Measurements from ENCODE around the gene PAX9. TPM values are rescaled to one million over a fixed set of nuclear protein-coding genes. Genes with fewer than 3 reads are reported as not detected.

Gene PAX9
- total RNA-seq, 2 donors from 2014 or later, result 4.9 to 11.1 TPM

- intact Hi-C loops (cut with DNase I), result no loop called here
- no peaks in the 10 kb centered on the region for H3K36me3 ChIP-seq
- H3K27ac ChIP-seq, result peak overlapping the region; percentile 47 to 53
- H3K4me1 ChIP-seq (replicated peaks), result no peaks in the 10 kb centered on the region
- H3K9me3 ChIP-seq, result no peaks in the 10 kb centered on the region
- 51% methylated on average over 35 of the region's 35 CpGs for WGBS
- TF ChIP-seq, protein P1, sequence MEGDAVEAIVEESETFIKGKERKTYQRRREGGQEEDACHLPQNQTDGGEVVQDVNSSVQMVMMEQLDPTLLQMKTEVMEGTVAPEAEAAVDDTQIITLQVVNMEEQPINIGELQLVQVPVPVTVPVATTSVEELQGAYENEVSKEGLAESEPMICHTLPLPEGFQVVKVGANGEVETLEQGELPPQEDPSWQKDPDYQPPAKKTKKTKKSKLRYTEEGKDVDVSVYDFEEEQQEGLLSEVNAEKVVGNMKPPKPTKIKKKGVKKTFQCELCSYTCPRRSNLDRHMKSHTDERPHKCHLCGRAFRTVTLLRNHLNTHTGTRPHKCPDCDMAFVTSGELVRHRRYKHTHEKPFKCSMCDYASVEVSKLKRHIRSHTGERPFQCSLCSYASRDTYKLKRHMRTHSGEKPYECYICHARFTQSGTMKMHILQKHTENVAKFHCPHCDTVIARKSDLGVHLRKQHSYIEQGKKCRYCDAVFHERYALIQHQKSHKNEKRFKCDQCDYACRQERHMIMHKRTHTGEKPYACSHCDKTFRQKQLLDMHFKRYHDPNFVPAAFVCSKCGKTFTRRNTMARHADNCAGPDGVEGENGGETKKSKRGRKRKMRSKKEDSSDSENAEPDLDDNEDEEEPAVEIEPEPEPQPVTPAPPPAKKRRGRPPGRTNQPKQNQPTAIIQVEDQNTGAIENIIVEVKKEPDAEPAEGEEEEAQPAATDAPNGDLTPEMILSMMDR (IDR thresholded peaks at IDR 0.05), result no peak
- TF ChIP-seq POLR2A (IDR thresholded peaks at IDR 0.05), result no peak
- no peak for TF ChIP-seq POLR2AphosphoS5 (IDR thresholded peaks at IDR 0.05)
- peak overlapping the region; percentile 2 to 38 for H3K4me3 ChIP-seq
- DNase-seq (ENCODE audit: low spot score), result no peak
- no peaks in the 10 kb centered on the region for H3K27me3 ChIP-seq (replicated peaks; ENCODE audit: insufficient read depth)
Observed at GRCh38 chr14:36659010-36659821, 2.4 kb upstream of the PAX9 start.

DNA sequence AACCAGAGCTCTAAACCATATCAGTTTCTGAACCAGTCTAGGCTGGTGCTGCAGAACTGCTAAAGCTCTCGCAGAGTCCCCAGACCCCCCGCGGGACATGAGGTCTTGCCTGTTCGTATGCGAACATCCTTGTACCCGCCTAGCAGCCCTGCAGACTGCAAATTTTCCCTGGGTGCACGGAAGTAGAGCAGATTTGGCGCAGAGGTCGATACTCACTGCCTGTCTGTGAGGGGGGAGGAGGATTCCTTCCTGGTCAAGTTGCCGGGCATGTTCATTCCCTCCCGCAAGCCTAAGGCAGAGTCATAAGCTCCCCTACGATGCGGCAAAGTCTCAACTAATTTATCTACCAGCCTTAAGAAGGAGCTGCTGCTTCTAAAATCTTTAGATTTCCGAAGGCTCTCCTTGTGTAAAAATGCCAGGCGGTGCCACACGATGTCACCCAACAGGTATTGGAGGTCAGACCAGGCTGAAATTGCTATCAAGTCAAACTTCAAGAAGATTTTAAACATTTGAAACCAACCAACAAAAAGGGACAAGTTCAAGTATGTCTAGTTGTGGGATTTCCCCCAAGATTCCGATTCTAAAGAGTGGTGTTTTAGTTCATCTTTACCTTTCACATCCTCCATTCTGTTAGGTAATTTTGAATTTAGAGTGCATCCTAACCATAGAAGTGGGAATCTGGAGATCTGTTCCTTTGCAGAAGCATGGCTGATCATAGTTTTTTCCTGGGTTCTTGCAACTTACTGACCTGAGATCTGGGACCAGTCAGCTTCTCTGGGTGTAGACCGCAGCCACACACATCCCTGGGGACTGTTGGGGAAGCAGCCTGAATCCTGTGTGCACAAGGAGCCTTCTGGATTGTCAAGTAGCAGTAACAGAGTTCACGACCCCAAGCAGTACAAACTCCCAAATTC lies 1.6 kb upstream of the PAX9 start:
- H3K27ac ChIP-seq, result peak overlapping the region in 1 of 2 donors; percentile 19
- TF ChIP-seq POLR2A (IDR thresholded peaks at IDR 0.05) (no peak), POLR2AphosphoS5 (IDR thresholded peaks at IDR 0.05) (no peak)
- TF ChIP-seq, protein P1 (IDR thresholded peaks at IDR 0.05), result peak in 1 of 4 experiments; percentile 8
- no peaks in the 10 kb centered on the region for H3K27me3 ChIP-seq (replicated peaks; ENCODE audit: insufficient read depth)
- DNase-seq (ENCODE audit: low spot score), result no peak
- no peak overlapping the region for H3K4me3 ChIP-seq
- H3K4me1 ChIP-seq (replicated peaks), result no peaks in the 10 kb centered on the region
- no peaks in the 10 kb centered on the region for H3K9me3 ChIP-seq
- no peaks in the 10 kb centered on the region for H3K36me3 ChIP-seq
- intact Hi-C loops (cut with DNase I), result no loop called here
- WGBS, result 36% methylated on average over 19 of the region's 19 CpGs

GRCh38 chr14:36660736-36661505 lies 739 bp upstream of the PAX9 start:
- Histone ChIP-seq H3K4me3 (peak overlapping the region in 1 of 2 donors; percentile 53), H3K9me3 (no peaks in the 10 kb centered on the region), H3K27ac (peak overlapping the region; percentile 80 to 90), H3K27me3 (replicated peaks; ENCODE audit: insufficient read depth) (no peaks in the 10 kb centered on the region), H3K4me1 (replicated peaks) (no peaks in the 10 kb centered on the region), H3K36me3 (no peaks in the 10 kb centered on the region)
- no peak for DNase-seq (ENCODE audit: low spot score)
- no peak for TF ChIP-seq POLR2AphosphoS5 (IDR thresholded peaks at IDR 0.05)
- TF ChIP-seq POLR2A (IDR thresholded peaks at IDR 0.05), result no peak
- TF ChIP-seq, protein P1 (IDR thresholded peaks at IDR 0.05), result no peak
- intact Hi-C loops (cut with DNase I), result no loop called here
- WGBS, result 54% methylated on average over 35 of the region's 35 CpGs

DNA sequence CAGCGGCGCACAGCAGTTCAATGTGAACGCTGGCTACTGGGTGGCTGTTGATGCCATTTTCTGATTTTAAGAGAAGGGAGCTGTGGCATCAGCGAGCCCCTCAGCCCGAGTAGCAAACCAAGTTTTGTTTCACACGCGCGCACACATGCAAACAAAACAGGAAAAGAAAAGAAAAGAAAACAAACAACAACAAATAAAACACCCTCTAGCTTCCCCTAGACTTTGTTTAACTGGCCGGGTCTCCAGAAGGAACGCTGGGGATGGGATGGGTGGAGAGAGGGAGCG lies 540 bp downstream of the PAX9 start:
- H3K27ac ChIP-seq, result peak overlapping the region; percentile 80 to 90
- WGBS, result 2% methylated on average over 11 of the region's 11 CpGs
- no peaks in the 10 kb centered on the region for H3K36me3 ChIP-seq
- no peaks in the 10 kb centered on the region for H3K9me3 ChIP-seq
- no peaks in the 10 kb centered on the region for H3K4me1 ChIP-seq (replicated peaks)
- intact Hi-C loops (cut with DNase I), result no loop called here
- peak overlapping the region; percentile 37 to 53 for H3K4me3 ChIP-seq
- H3K27me3 ChIP-seq (replicated peaks; ENCODE audit: insufficient read depth), result no peaks in the 10 kb centered on the region
- TF ChIP-seq POLR2A (IDR thresholded peaks at IDR 0.05) (peak; percentile 11), POLR2AphosphoS5 (IDR thresholded peaks at IDR 0.05) (no peak)
- TF ChIP-seq, protein P1 (IDR thresholded peaks at IDR 0.05), result no peak
- no peak for DNase-seq (ENCODE audit: low spot score)
